ENCODE data around the gene SH3PXD2A. TPM values are rescaled to one million over a fixed set of nuclear protein-coding genes. Genes with fewer than 3 reads are reported as not detected.

The SH3PXD2A gene
- total RNA-seq, 1 donor, result 29.0 TPM

DNA sequence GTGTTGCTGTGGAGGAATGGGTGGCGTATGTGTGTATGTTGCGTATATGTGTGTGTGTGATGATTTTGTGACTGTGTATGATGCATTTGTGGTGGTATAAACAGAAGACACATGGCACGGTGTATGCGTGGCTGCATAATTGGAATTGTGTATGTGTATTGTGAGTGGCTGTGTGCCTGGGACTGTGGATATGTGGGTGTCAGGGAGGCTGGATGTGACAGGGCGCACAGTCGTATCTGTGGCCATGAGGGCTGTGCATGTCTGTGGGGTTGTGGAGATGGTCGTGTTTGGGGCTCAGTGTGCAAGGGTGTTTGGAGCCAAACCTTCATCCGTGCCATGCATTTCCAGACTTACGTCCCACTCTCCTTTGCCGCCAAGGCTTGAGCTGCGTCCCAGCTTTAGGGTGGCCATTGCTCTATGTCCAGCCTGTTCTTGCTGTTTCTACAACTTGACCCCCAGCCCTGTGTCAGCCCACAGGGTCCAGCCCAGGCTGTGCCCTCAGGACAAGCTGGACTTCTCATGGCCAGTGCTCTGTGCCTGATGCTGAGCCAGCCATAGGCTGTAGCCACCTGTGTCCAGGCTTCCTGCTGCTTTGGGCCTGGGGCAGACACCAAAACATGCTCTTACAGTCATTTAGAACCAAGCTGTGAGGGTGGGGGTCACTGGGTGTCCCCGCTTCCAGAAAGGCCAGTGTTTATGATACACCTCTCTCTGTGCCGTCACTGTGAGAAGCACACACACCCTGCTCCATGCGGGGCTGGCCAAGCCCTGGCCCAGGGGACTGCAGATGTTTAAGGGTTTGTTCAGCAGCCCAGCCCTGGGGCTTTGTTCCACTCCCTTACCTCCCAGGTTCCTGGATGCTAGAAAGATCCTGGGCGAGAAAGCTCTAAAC lies 234.2 kb downstream of the SH3PXD2A start:
- Histone ChIP-seq H3K4me3 (ENCODE audit: insufficient read depth, low read length) (no peak overlapping the region), H3K36me3 (ENCODE audit: insufficient read depth, low read length) (peaks cover 62% of the 10 kb centered on the region), H4K20me1 (ENCODE audit: insufficient read depth, low read length) (peaks cover 12% of the 10 kb centered on the region), H3K4me2 (ENCODE audit: insufficient read depth, low read length) (no peak overlapping the region), H2AFZ (ENCODE audit: low read length) (no peak overlapping the region), H3K27ac (ENCODE audit: low read depth, low read length) (peak overlapping the region; percentile 87), H3K9me3 (ENCODE audit: low read depth, low read length) (no peaks in the 10 kb centered on the region), H3K4me1 (ENCODE audit: insufficient read depth, low read length) (peaks cover 47% of the 10 kb centered on the region), H3K27me3 (ENCODE audit: insufficient read depth, low read length) (no peaks in the 10 kb centered on the region), H3K79me2 (ENCODE audit: insufficient read depth, low read length) (peaks cover 2% of the 10 kb centered on the region)
- TF ChIP-seq, protein P1, sequence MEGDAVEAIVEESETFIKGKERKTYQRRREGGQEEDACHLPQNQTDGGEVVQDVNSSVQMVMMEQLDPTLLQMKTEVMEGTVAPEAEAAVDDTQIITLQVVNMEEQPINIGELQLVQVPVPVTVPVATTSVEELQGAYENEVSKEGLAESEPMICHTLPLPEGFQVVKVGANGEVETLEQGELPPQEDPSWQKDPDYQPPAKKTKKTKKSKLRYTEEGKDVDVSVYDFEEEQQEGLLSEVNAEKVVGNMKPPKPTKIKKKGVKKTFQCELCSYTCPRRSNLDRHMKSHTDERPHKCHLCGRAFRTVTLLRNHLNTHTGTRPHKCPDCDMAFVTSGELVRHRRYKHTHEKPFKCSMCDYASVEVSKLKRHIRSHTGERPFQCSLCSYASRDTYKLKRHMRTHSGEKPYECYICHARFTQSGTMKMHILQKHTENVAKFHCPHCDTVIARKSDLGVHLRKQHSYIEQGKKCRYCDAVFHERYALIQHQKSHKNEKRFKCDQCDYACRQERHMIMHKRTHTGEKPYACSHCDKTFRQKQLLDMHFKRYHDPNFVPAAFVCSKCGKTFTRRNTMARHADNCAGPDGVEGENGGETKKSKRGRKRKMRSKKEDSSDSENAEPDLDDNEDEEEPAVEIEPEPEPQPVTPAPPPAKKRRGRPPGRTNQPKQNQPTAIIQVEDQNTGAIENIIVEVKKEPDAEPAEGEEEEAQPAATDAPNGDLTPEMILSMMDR (IDR thresholded peaks at IDR 0.05; ENCODE audit: extremely low read depth, low read depth, low read length), result no peak
- peak; percentile 74 for DNase-seq (ENCODE audit: insufficient read length, low spot score, missing footprints)

DNA sequence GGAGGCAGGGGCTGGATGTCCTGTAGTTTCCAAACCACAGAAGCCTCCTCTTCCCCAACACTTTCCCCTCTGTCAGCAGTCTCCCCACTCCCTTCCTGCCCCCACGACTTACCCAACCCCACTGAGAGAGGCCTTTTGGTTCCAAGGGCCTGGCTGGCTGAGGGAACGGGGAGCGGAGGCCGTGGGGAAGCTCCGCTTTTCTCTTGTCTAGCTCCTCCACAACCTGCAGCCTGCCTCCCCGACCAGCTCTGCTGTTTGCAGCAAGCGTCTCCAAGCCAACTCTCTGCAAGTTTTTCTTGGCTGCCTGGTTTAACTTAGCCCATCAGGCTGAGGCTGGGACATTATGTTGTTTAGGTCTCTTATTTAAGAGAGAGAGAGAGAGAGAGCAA lies 235.0 kb downstream of the SH3PXD2A start:
- Histone ChIP-seq H3K4me1 (ENCODE audit: insufficient read depth, low read length) (peaks cover 54% of the 10 kb centered on the region), H3K27ac (ENCODE audit: low read depth, low read length) (peak overlapping the region; percentile 87)
- TF ChIP-seq, protein P1 (IDR thresholded peaks at IDR 0.05; ENCODE audit: extremely low read depth, low read depth, low read length), result no peak

DNA sequence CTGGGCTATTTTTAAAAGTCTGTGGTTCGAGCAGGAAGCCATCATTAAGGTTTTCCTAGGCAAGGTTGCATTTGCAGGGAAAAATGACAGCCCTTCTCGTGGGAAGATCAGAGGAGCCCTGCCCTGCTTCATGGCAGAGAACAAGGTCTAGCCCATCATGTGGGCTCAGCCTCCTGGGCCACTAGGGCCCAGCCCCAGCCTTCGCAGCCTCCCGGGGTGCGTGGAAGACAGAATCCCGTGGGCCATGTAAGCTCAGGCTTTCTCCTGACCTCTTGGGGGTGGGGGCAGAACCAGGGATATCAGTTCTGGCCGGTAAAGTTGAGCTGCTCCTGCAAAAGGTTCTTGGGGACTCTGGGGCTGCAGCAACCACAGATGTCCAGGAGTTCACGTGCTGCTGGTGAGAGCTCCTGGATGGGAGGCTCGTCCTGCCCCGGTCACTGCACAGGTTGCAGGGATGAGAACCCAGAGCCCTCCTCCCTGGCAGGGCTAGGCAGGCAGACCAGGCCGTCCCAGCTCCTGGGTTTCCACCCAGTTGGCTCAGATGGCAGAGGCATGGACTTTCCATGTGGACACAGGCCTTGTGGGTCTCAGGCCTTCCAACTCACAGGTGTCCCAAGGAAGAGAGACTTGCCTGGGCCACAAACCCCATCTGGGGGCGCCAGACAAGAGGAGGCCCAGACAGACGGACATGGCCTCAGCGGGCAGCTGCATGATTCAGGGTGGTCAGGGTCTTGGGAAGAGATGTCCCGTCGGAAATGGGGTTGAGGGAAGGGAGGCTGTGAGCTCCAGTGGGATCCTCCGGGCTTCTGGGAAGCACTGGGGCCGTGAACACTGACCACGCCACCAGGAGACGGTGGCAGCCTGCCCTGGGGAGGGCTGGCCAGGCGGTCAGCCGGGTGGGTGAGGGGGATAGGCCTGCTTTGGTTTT lies 235.7 kb downstream of the SH3PXD2A start:
- H3K36me3 ChIP-seq (ENCODE audit: insufficient read depth, low read length), result peaks cover 54% of the 10 kb centered on the region
- peaks cover 60% of the 10 kb centered on the region for H3K4me1 ChIP-seq (ENCODE audit: insufficient read depth, low read length)
- peak overlapping the region; percentile 29 for H3K4me2 ChIP-seq (ENCODE audit: insufficient read depth, low read length)
- no peak overlapping the region for H3K4me3 ChIP-seq (ENCODE audit: insufficient read depth, low read length)
- peak; percentile 84 for DNase-seq (ENCODE audit: insufficient read length, low spot score, missing footprints)
- no peaks in the 10 kb centered on the region for H3K79me2 ChIP-seq (ENCODE audit: insufficient read depth, low read length)
- no peaks in the 10 kb centered on the region for H3K9me3 ChIP-seq (ENCODE audit: low read depth, low read length)
- H4K20me1 ChIP-seq (ENCODE audit: insufficient read depth, low read length), result peaks cover 8% of the 10 kb centered on the region
- H3K27me3 ChIP-seq (ENCODE audit: insufficient read depth, low read length), result no peaks in the 10 kb centered on the region
- H2AFZ ChIP-seq (ENCODE audit: low read length), result no peak overlapping the region
- H3K27ac ChIP-seq (ENCODE audit: low read depth, low read length), result peak overlapping the region; percentile 87
- TF ChIP-seq, protein P1 (IDR thresholded peaks at IDR 0.05; ENCODE audit: extremely low read depth, low read depth, low read length), result no peak

More for the DNA sequence above, 235.0 kb downstream of the SH3PXD2A start:
- Histone ChIP-seq H3K4me2 (ENCODE audit: insufficient read depth, low read length) (no peak overlapping the region), H4K20me1 (ENCODE audit: insufficient read depth, low read length) (peaks cover 12% of the 10 kb centered on the region), H3K36me3 (ENCODE audit: insufficient read depth, low read length) (peaks cover 57% of the 10 kb centered on the region), H3K4me3 (ENCODE audit: insufficient read depth, low read length) (no peak overlapping the region), H3K27me3 (ENCODE audit: insufficient read depth, low read length) (no peaks in the 10 kb centered on the region), H3K9me3 (ENCODE audit: low read depth, low read length) (no peaks in the 10 kb centered on the region), H3K79me2 (ENCODE audit: insufficient read depth, low read length) (peaks cover 2% of the 10 kb centered on the region), H2AFZ (ENCODE audit: low read length) (no peak overlapping the region)
- DNase-seq (ENCODE audit: insufficient read length, low spot score, missing footprints), result peak; percentile 41
